HT1080 (cell line): Measurements from ENCODE around the gene CT45A9. TPM values are rescaled to one million over a fixed set of nuclear protein-coding genes. Genes with fewer than 3 reads are reported as not detected.
"Not testable (repeated sequence)": the region's sequence is repeated elsewhere in the genome, so short reads cannot be mapped to it uniquely, and the experiment has no call there.

Experiments used
- DNase-seq: peaks from one replicate; pipeline ENCODE4 v3.0.0-alpha.2; 2015; ENCODE audit warnings: low read depth
- polyA plus RNA-seq, 2 experiments: library from polyadenylated mRNA; depleted of rRNA; stranded (reverse); fragments of >200 nt; gene quantifications; 2 replicates each; pipeline ENCODE4 v1.2.3, GENCODE V29; 2015
- total RNA-seq: library from RNA; depleted of rRNA; stranded (reverse); fragments of >200 nt; shearing (Covaris generic); gene quantifications from 2 replicates; pipeline ENCODE4 v1.2.3, GENCODE V29; 2014; rRNA removed

The CT45A9 gene
- 13.7 TPM in 1 of 2 replicates, not detected in the other for total RNA-seq
- 1.2 and 1.4 TPM in 2 replicates for polyA plus RNA-seq (2015; cell fraction: cytosol; rRNA removed)
- 0.39 and 2.5 TPM in 2 replicates for polyA plus RNA-seq (2015; cell fraction: nucleus; rRNA removed)

GRCh38 chrX:135871712-135872111, at the start of gene CT45A9:
Gene CT45A9, minus strand, starts transcription at chrX:135871812. Its CDS starts 3,751 bp downstream, at chrX:135868061.
- not testable (repeated sequence) for DNase-seq

GRCh38 chrX:135920516-135920915, 48.9 kb upstream of the CT45A9 start:
- not testable (repeated sequence) for DNase-seq

- DNase-seq, result no peak
Measured at GRCh38 chrX:135914404-135914803, 42.8 kb upstream of the CT45A9 start.

- no peak for DNase-seq
Measured at GRCh38 chrX:135910251-135910650, 38.6 kb upstream of the CT45A9 start.

- DNase-seq, result peak; percentile 97
Measured at GRCh38 chrX:135893294-135893817, 21.7 kb upstream of the CT45A9 start, which contains the start of the genes CT45A10 and SAGE1. Gene CT45A10, minus strand, starts transcription at chrX:135893444. Its CDS starts 8,100 bp downstream, at chrX:135885344. Gene SAGE1, plus strand, starts transcription at chrX:135893716. Its CDS starts 2,527 bp downstream, at chrX:135896243.

GRCh38 chrX:135892781-135893180, 21.2 kb upstream of the CT45A9 start:
- peak; percentile 2 for DNase-seq

- DNase-seq, result no peak
Measured at GRCh38 chrX:135890087-135890585, 18.5 kb upstream of the CT45A9 start.

- not testable (repeated sequence) for DNase-seq
Measured at GRCh38 chrX:135888976-135889375, 17.4 kb upstream of the CT45A9 start.

GRCh38 chrX:135888230-135888629, 16.6 kb upstream of the CT45A9 start:
- DNase-seq, result not testable (repeated sequence)

- DNase-seq, result not testable (repeated sequence)
Measured at GRCh38 chrX:135882741-135883140, 11.1 kb upstream of the CT45A9 start.

- not testable (repeated sequence) for DNase-seq
Measured at GRCh38 chrX:135854438-135854837, 17.2 kb downstream of the CT45A9 start, which contains the start of gene CT45A8. Gene CT45A8, minus strand, starts transcription at chrX:135854538. Its CDS starts 3,755 bp downstream, at chrX:135850783.

GRCh38 chrX:135837180-135837579, 34.4 kb downstream of the CT45A9 start, which contains the start of gene CT45A7:
Gene CT45A7, minus strand, starts transcription at chrX:135837280. Its CDS starts 3,747 bp downstream, at chrX:135833533.
- not testable (repeated sequence) for DNase-seq

- DNase-seq, result not testable (repeated sequence)
Measured at GRCh38 chrX:135819912-135820311, 51.7 kb downstream of the CT45A9 start, which contains the start of gene CT45A2. Gene CT45A2, minus strand, starts transcription at chrX:135820012. Its CDS starts 3,747 bp downstream, at chrX:135816265.

Other genes starting within 250 kb of the CT45A9 start
- gene CT45A1, start 158.2 kb downstream of the CT45A9 start, total RNA-seq, result 46.8 and 61.1 TPM in 2 replicates
- gene CT45A3, start 103.6 kb downstream of the CT45A9 start, total RNA-seq, result 0.24 and 0.47 TPM in 2 replicates
- gene CT45A5, start 86.3 kb downstream of the CT45A9 start, total RNA-seq, result 4.1 and 5.8 TPM in 2 replicates
- not detected in 2 replicates for gene CT45A6, start 69.0 kb downstream of the CT45A9 start, total RNA-seq
- 14.2 and 28.2 TPM in 2 replicates for gene CT45A2, start 51.8 kb downstream of the CT45A9 start, total RNA-seq
- not detected in 2 replicates for gene CT45A7, start 34.5 kb downstream of the CT45A9 start, total RNA-seq
- gene CT45A8, start 17.3 kb downstream of the CT45A9 start, total RNA-seq, result 13.6 TPM in 1 of 2 replicates, not detected in the other
- 30.6 and 42.2 TPM in 2 replicates for gene CT45A10, start 21.6 kb upstream of the CT45A9 start, total RNA-seq
- gene SAGE1, start 21.9 kb upstream of the CT45A9 start, total RNA-seq, result 5.3 and 6.9 TPM in 2 replicates
- 11.5 and 16.4 TPM in 2 replicates for gene MMGT1, start 102.2 kb upstream of the CT45A9 start, total RNA-seq
- gene SLC9A6, start 113.6 kb upstream of the CT45A9 start, total RNA-seq, result 10.2 and 13.7 TPM in 2 replicates